ENCODE results near the gene SFXN3. TPM values are rescaled to one million over a fixed set of nuclear protein-coding genes. Genes with fewer than 3 reads are reported as not detected.

Gene SFXN3
- total and polyA plus RNA-seq, 2 of the 8 experiments (the other 6 are each of a cell fraction or from before 2014, with no cell fraction given) = 2.6 to 2.8 TPM

- H2AFZ ChIP-seq (ENCODE audit: low read length) = no peak overlapping the region
- H3K14ac ChIP-seq (ENCODE audit: insufficient read length) = no peak overlapping the region
- no peak overlapping the region for H3K27ac ChIP-seq (ENCODE audit: low read depth, low read length)
- H3K36me3 ChIP-seq (ENCODE audit: control insufficient read depth in 2 of 4, insufficient read depth in 4 of 4, low read length in 3 of 4) = peaks cover 18 to 38% (median 26%) of the 10 kb centered on the region in 4 experiments
- H3K9me3 ChIP-seq (ENCODE audit: insufficient read depth in 2 of 2, low read depth in 1 of 2, low read length in 1 of 2) = no peaks in the 10 kb centered on the region
- CTCF ChIA-PET (ENCODE audit: partially characterized antibody) = interaction anchor here (0.6 to 26.8 kb wide), 7 partner anchors 12 to 156 kb away, joined by 3 to 464 read pairs (median 5); no protein-coding TSS in a partner anchor
- DNase-seq (ENCODE audit: low read depth in 1 of 2, low spot score in 2 of 2) = no peak
- no peak overlapping the region for H2BK12ac ChIP-seq (ENCODE audit: low read depth, low read length)
- H3K18ac ChIP-seq (ENCODE audit: extremely low read depth, low read length) = no peak overlapping the region
- H4K5ac ChIP-seq (ENCODE audit: insufficient read length, low read depth, low read length) = no peak overlapping the region
- no peak overlapping the region for H3K23ac ChIP-seq (ENCODE audit: insufficient read length)
- H2AK5ac ChIP-seq (ENCODE audit: low read depth, low read length) = no peak overlapping the region
- H3K23me2 ChIP-seq (ENCODE audit: low read depth, low read length) = peaks cover 14% of the 10 kb centered on the region
- no peak for FAIRE-seq
- H3K4me2 ChIP-seq (ENCODE audit: insufficient read depth in 1 of 2, low read depth in 2 of 2, low read length in 2 of 2) = no peak overlapping the region
- H3K4ac ChIP-seq (replicated peaks; ENCODE audit: insufficient read length, low read depth, low read length) = no peak overlapping the region
- no peak overlapping the region for H3K56ac ChIP-seq (replicated peaks; ENCODE audit: insufficient read length, low read depth, low read length)
- H3K27me3 ChIP-seq (replicated peaks in 1 of 4; ENCODE audit: control insufficient read depth in 3 of 4, extremely low read depth in 1 of 4, insufficient read depth in 3 of 4, low read length in 3 of 4) = no peaks in the 10 kb centered on the region
- no peak overlapping the region for H3K4me3 ChIP-seq (ENCODE audit: extremely low read depth in 1 of 4, insufficient read depth in 2 of 4, low read depth in 3 of 4, low read length in 4 of 4)
- no peaks in the 10 kb centered on the region; the same call in none of the 2 replicates for H3K79me1 ChIP-seq (ENCODE audit: low read depth, low read length)
- H3K4me1 ChIP-seq (replicated peaks in 1 of 4; ENCODE audit: control insufficient read depth in 3 of 4, insufficient read depth in 4 of 4, low read length in 3 of 4) = peaks cover 4 to 11% (median 7%) of the 10 kb centered on the region in 4 experiments
- no peak overlapping the region for H3K9ac ChIP-seq (replicated peaks in 1 of 4; ENCODE audit: extremely low read depth in 1 of 4, low read depth in 3 of 4, low read length in 3 of 4)
- POLR2A ChIA-PET (ENCODE audit: partially characterized antibody) = interaction anchor here (3.0 to 12.6 kb wide), 3 partner anchors 14 to 22 kb away, joined by 10 to 143 read pairs (median 81); no protein-coding TSS in a partner anchor
- H2BK15ac ChIP-seq (ENCODE audit: low read length) = no peak overlapping the region
- H4K8ac ChIP-seq (ENCODE audit: extremely low read depth, insufficient read depth, low read length) = no peak overlapping the region
- H2BK120ac ChIP-seq (replicated peaks; ENCODE audit: low read depth, low read length) = no peak overlapping the region
- H2BK5ac ChIP-seq (ENCODE audit: low read depth, low read length) = no peak overlapping the region
- H3K79me2 ChIP-seq (ENCODE audit: control insufficient read depth in 1 of 2, insufficient read depth in 2 of 2, low read length in 2 of 2) = peaks cover 0 to 20% of the 10 kb centered on the region in 2 experiments; a peak in 2 of 4 replicates
- H2BK20ac ChIP-seq (ENCODE audit: low read length) = no peak overlapping the region
- H4K20me1 ChIP-seq (replicated peaks in 1 of 2; ENCODE audit: control insufficient read depth in 1 of 2, insufficient read depth in 2 of 2, low read length in 2 of 2) = peaks cover 7 to 12% of the 10 kb centered on the region in 2 experiments
- no peak overlapping the region for H4K91ac ChIP-seq (replicated peaks; ENCODE audit: insufficient read length, low read length)
- 89% methylated on average over 6 of the region's 6 CpGs; no CpG with 5 or more reads in 1 of the 2 experiments for WGBS, 2 experiments (ENCODE audit: extremely low coverage in 1 of 2, insufficient coverage in 1 of 2, insufficient read length in 1 of 2, insufficient replicate concordance in 2 of 2, low coverage in 1 of 2, low lambda C conversion rate in 2 of 2, missing lambda C conversion rate in 1 of 2)
- TF ChIP-seq CREB1 (IDR thresholded peaks at IDR 0.05) (no peak), CTBP2 (IDR thresholded peaks at IDR 0.05; ENCODE audit: borderline replicate concordance, insufficient read depth, insufficient read length, low read length) (no peak), SRF (IDR thresholded peaks at IDR 0.05; ENCODE audit: low read depth, low read length) (no peak), CBX5 (IDR thresholded peaks at IDR 0.05; ENCODE audit: low read depth, low read length) (no peak), RNF2 (IDR thresholded peaks at IDR 0.05; ENCODE audit: borderline replicate concordance, low read depth, low read length, missing control alignments, poor library complexity, severe bottlenecking) (no peak), SUZ12 (IDR thresholded peaks at IDR 0.05; ENCODE audit: low read length) (no peak), CHD2 (IDR thresholded peaks at IDR 0.05; ENCODE audit: low read length) (no peak), POLR2A (IDR thresholded peaks at IDR 0.05; ENCODE audit: control extremely low read depth in 1 of 2, low read depth in 2 of 2, low read length in 2 of 2) (no peak), KDM5A (IDR thresholded peaks at IDR 0.05; ENCODE audit: low read length) (no peak), SIX5 (IDR thresholded peaks at IDR 0.05; ENCODE audit: low read depth, low read length) (no peak), POU5F1 (IDR thresholded peaks at IDR 0.05; ENCODE audit: low read depth, low read length) (no peak), POLR2AphosphoS5 (IDR thresholded peaks at IDR 0.05; ENCODE audit: low read depth, low read length) (no peak), FOSL1 (IDR thresholded peaks at IDR 0.05; ENCODE audit: insufficient read depth, low read depth, low read length) (no peak)
- TF ChIP-seq, protein P1, sequence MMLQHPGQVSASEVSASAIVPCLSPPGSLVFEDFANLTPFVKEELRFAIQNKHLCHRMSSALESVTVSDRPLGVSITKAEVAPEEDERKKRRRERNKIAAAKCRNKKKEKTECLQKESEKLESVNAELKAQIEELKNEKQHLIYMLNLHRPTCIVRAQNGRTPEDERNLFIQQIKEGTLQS (IDR thresholded peaks at IDR 0.05; ENCODE audit: insufficient read depth, low read depth, low read length) = no peak
Measured at GRCh38 chr10:100995181-100995580, 35.9 kb upstream of the SFXN3 start.

Data from H1 (cell line).